HL-60 (cell line): ENCODE measurements around the gene COQ5.

Experiments used
- DNase-seq, 2 experiments: peaks; one replicate each; pipeline ENCODE4 v3.0.0-alpha.2; 2010 to 2020; ENCODE audit warnings: low read depth in 1 of 2, low spot score in 1 of 2
- H3K27ac ChIP-seq: fragments of 250-450 bp; sonication (Bioruptor Pico); replicated peaks from 2 replicates; pipeline ENCODE4 v1.5.1; 2020; ENCODE audit warnings: mild to moderate bottlenecking, moderate library complexity
- H3K27me3 ChIP-seq: fragments of 250-450 bp; sonication (Bioruptor Pico); 2 replicates; pipeline ENCODE4 v1.5.1; 2021; ENCODE audit warnings: mild to moderate bottlenecking, moderate library complexity; ENCODE audit not compliant: insufficient read depth, poor library complexity, severe bottlenecking
- H3K4me3 ChIP-seq: replicated peaks from 2 replicates; pipeline ENCODE4 v1.5.1; 2011; ENCODE audit warnings: mild to moderate bottlenecking, control low read depth, low read length; ENCODE audit not compliant: insufficient read depth
- CTCF ChIP-seq: IDR thresholded peaks from one replicate; pipeline ENCODE4 v1.5.1; 2011; ENCODE audit warnings: low read length, control low read depth, inconsistent platforms; ENCODE audit not compliant: insufficient read depth
- GABPA ChIP-seq: IDR thresholded peaks from 2 replicates; pipeline ENCODE4 v1.6.1; 2012; ENCODE audit warnings: low read depth
- POLR2AphosphoS5 ChIP-seq: IDR thresholded peaks from 2 replicates; pipeline ENCODE4 v1.6.1; 2012; ENCODE audit warnings: low read depth
- REST ChIP-seq: IDR thresholded peaks from 2 replicates; pipeline ENCODE4 v1.6.1; 2012; ENCODE audit warnings: low read depth; ENCODE audit not compliant: insufficient replicate concordance
- SPI1 ChIP-seq: IDR thresholded peaks from 2 replicates; pipeline ENCODE4 v1.6.1; 2012; ENCODE audit warnings: low read depth, mild to moderate bottlenecking, borderline replicate concordance

The COQ5 gene

GRCh38 chr12:120571299-120571698 lies 42.3 kb upstream of the COQ5 start:
- H3K4me3 ChIP-seq: no peak overlapping the region
- no peak overlapping the region for H3K27ac ChIP-seq
- TF ChIP-seq CTCF (no peak), POLR2AphosphoS5 (no peak), GABPA (no peak), REST (no peak), SPI1 (no peak)
- no peaks in the 10 kb centered on the region for H3K27me3 ChIP-seq
- no peak for DNase-seq

- no peaks in the 10 kb centered on the region for H3K27me3 ChIP-seq
- no peak for DNase-seq
- H3K27ac ChIP-seq: no peak overlapping the region
- TF ChIP-seq CTCF: no peak
- no peak for TF ChIP-seq GABPA
- no peak for TF ChIP-seq REST
- TF ChIP-seq SPI1: no peak
- TF ChIP-seq POLR2AphosphoS5: no peak
- H3K4me3 ChIP-seq: no peak overlapping the region
Measured at GRCh38 chr12:120563495-120563894, 34.5 kb upstream of the COQ5 start.

GRCh38 chr12:120562906-120563305 lies 33.9 kb upstream of the COQ5 start:
- no peak overlapping the region for H3K27ac ChIP-seq
- H3K4me3 ChIP-seq: no peak overlapping the region
- no peaks in the 10 kb centered on the region for H3K27me3 ChIP-seq
- TF ChIP-seq POLR2AphosphoS5 (no peak), GABPA (no peak), CTCF (no peak), SPI1 (no peak), REST (no peak)
- no peak for DNase-seq
